GM12892 (cell line): ENCODE data around the gene HEPHL1.
"Not testable (repeated sequence)": the region's sequence is repeated elsewhere in the genome, so short reads cannot be mapped to it uniquely, and the experiment has no call there.

Experiments used
- DNase-seq: peaks from one replicate; pipeline ENCODE4 v3.0.0; 2011; ENCODE audit not compliant: insufficient read length
- FAIRE-seq: peaks from 2 replicates; lab custom pipeline; 2011; peaks lifted over from hg19 to GRCh38; lab: Jason Lieb, UNC
- POLR2A ChIP-seq: IDR thresholded peaks from 2 replicates; pipeline ENCODE4 v1.6.1; 2011; ENCODE audit warnings: low read depth, low read length, control low read depth
- POLR2AphosphoS5 ChIP-seq: IDR thresholded peaks from 2 replicates; pipeline ENCODE4 v1.6.1; 2011; ENCODE audit warnings: low read depth, low read length, control low read depth
- TAF1 ChIP-seq: IDR thresholded peaks from 2 replicates; pipeline ENCODE4 v1.6.1; 2011; ENCODE audit warnings: low read depth, mild to moderate bottlenecking, control low read depth, low read length, borderline replicate concordance

Gene HEPHL1

GRCh38 chr11:94107363-94107762, 86.2 kb downstream of the HEPHL1 start:
- FAIRE-seq (no peak), DNase-seq (no peak)
- no peak for TF ChIP-seq POLR2A
- no peak for TF ChIP-seq POLR2AphosphoS5
- no peak for TF ChIP-seq TAF1

GRCh38 chr11:94111241-94111640, 90.1 kb downstream of the HEPHL1 start:
- FAIRE-seq (no peak), DNase-seq (no peak)
- TF ChIP-seq POLR2A, result no peak

DNA sequence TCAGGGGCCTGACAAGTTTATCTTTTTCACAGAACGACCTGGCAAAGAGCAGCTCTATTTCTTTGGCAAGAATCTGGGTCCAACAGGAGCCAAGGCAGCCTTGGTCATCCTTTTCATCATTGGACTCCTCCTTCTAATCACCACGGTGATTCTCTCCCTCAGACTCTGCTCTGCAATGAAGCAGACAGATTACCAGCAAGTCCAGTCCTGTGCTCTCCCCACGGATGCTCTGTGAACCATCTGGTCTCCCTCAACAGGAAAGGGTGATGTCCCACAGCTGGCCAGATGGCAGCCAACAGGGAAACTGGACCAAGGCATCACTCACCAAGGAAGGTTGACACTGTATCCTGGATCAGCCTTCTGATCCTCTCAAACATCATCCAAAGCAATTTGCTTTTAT, 90.5 kb downstream of the HEPHL1 start:
- no peak for TF ChIP-seq POLR2AphosphoS5
- TF ChIP-seq POLR2A, result no peak
- no peak for TF ChIP-seq TAF1
- DNase-seq (no peak), FAIRE-seq (no peak)

DNA sequence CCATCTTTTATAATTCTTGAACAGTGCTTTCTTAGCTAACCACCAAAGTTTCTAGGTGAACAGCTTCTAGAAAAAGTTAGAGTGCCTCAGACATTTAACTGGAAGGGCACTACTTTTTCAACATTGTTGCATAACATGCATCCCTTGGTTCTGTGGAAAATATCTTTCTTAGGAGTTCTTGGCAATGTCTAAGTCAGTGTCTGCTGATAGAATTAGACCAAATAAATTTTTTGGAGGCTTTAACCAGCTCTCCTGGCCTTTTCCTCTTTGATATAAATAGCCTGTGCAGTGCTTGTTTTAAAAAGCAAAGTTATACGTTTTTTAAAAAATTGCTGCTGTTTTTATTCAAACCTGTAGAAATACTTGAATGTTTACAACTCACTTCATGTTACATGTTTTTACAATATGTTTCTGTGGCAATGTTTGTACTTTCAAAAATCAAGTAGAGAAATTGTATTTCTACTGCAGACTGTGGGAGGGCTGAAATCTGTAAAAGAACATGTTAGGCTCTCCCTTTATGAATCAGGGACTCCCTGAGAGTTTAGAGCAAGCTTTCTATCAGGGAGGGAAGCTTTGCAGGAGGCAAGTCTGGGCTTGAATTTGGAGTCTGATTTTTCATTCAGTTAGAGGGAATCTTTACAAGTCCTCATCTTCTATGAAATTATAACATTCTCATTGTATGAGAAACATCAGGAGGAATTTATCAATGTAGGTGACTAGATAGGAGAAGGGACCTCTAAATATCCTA, 91.2 kb downstream of the HEPHL1 start:
- DNase-seq, result no peak
- no peak for FAIRE-seq
- no peak for TF ChIP-seq TAF1
- no peak for TF ChIP-seq POLR2AphosphoS5
- TF ChIP-seq POLR2A, result no peak

DNA sequence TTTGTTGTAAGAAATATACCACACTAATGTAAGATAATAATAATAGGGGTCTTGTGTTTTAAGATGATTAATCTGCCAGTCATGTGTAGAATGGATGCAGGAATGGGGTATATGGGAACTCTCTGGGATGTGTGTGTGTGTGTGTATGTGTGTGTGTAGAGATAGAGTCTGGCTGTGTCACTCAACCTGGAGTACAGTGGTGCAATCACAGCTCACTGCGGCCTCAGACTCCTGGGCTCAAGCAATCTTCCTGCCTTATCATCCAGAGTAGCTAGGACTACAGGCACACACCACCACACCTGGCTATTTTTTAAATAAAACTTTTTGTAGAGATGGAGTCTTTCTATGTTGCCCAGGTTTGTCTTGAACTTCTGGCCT, 96.0 kb downstream of the HEPHL1 start:
- DNase-seq, result no peak
- TF ChIP-seq POLR2AphosphoS5 (no peak), POLR2A (no peak), TAF1 (no peak)
- no peak for FAIRE-seq

DNA sequence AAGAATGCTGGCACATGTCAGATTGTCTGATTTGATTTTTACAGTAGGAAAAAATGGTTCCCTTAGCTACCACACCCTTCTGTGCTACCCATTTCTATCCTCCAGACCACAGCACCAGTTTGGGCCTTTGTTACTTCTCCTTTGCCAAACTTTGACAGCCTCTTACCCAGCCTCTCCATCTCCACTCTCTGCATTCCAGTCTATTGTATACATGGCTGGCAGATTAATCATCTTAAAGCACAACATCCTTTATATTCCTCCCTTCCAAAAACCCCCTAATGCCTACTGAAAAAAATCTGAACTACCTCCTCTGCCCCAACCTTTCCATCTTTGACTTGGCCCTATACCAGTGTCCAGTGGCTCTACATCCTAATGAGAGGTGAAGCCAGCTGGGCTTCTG, 96.7 kb downstream of the HEPHL1 start:
- no peak for FAIRE-seq
- no peak for DNase-seq

GRCh38 chr11:94119676-94120075, 98.5 kb downstream of the HEPHL1 start:
- not testable (repeated sequence) for DNase-seq

More for the DNA sequence above, 96.7 kb downstream of the HEPHL1 start:
- TF ChIP-seq POLR2A, result no peak
- TF ChIP-seq TAF1, result no peak
- TF ChIP-seq POLR2AphosphoS5, result no peak

GRCh38 chr11:94120516-94120915, 99.4 kb downstream of the HEPHL1 start:
- not testable (repeated sequence) for FAIRE-seq

More at GRCh38 chr11:94119676-94120075, 98.5 kb downstream of the HEPHL1 start:
- not testable (repeated sequence) for FAIRE-seq

GRCh38 chr11:94120946-94121345, 99.8 kb downstream of the HEPHL1 start:
- FAIRE-seq (no peak), DNase-seq (no peak)
- TF ChIP-seq TAF1 (no peak), POLR2A (no peak), POLR2AphosphoS5 (no peak)

More at GRCh38 chr11:94120516-94120915, 99.4 kb downstream of the HEPHL1 start:
- not testable (repeated sequence) for DNase-seq

GRCh38 chr11:94125407-94126115, 104.4 kb downstream of the HEPHL1 start:
- no peak for TF ChIP-seq POLR2A
- no peak for TF ChIP-seq TAF1
- TF ChIP-seq POLR2AphosphoS5, result no peak
- DNase-seq (no peak), FAIRE-seq (no peak)

- no peak for TF ChIP-seq POLR2AphosphoS5
- no peak for TF ChIP-seq TAF1
- no peak for TF ChIP-seq POLR2A
- FAIRE-seq, result peak; percentile 82
- no peak for DNase-seq
Observed at GRCh38 chr11:94127638-94128037, 106.5 kb downstream of the HEPHL1 start.

- FAIRE-seq, result no peak
- TF ChIP-seq TAF1 (no peak), POLR2A (no peak), POLR2AphosphoS5 (peak; percentile 21; the same call in 1 of the 2 replicates)
- no peak for DNase-seq
Observed at GRCh38 chr11:94128291-94128745, 107.2 kb downstream of the HEPHL1 start.
